NCI-H1694 (cell line): ENCODE measurements around the gene DDAH1.

Experiments
- DNase-seq: peaks from one replicate; lab custom pipeline; 2025; lab: John Stamatoyannopoulos, UW

DDAH1 gene

DNA sequence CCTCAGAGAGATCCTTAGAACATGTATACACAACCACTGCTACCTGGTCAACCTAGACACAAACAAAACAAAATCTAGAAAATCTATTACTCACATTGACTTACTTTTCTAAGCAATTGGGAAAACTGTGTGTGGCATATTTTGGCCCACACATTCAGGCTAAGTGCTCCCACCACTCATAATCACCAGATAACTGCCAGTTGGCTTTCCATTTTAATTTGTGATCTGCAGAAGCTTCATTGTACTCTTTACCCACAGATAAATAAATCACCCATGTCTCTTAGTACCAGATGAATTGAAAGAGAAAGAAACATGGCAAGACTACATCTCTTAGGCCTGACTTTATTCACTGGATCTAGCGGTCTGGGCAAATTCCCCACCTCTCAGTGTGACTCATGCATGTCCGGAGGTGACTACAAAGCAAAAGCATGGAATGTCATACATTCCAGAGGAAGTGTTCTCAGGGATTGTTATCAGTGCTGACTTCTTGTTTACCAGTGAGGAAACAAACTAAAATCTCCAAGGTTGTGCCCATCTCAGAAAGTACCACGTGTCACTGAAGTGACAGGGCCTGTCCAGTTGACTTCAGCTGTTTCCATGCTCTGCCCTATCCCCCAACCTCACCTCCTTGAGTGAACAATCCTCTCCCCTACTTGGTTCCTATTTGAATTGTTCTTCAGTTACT is 136.1 kb downstream of the DDAH1 start:
- DNase-seq, result no peak

DNA sequence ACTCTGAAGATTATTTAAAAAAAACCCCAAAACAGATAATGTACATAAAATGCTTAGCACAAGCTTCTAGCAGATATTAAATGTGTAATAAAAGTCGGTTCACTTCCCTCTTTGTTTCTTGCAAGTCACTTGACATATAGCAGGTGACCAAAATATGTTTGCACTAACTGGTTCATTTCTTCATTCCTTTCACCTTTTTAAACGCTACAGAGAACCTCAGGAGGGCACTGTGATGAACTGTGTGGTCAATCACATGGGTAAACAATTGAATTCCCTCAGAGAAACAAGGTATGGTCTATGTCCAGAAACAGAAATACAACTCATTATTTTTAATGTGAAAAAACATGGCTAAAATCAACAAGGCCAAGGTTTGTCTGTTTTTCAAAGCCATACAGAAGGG is 137.2 kb downstream of the DDAH1 start:
- no peak for DNase-seq

DNA sequence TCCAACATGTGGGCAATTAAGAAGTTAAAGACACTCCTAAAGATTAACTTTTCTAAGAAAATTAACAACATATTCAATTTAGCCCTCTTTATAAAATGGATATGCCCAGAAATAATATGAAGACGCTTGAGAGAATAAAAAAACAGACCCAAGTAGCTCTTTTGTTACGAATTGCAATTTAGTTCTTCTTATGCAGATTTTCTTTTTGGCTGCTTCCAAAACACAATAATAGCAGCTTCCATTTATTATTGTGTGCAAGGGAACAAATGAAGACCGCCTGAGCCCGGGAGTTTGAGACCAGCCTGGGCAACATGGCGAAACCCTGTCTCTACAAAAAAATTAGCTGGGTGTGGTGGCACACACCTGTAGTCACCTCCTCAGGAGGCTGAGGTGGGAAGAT is 138.1 kb downstream of the DDAH1 start:
- no peak for DNase-seq

DNA sequence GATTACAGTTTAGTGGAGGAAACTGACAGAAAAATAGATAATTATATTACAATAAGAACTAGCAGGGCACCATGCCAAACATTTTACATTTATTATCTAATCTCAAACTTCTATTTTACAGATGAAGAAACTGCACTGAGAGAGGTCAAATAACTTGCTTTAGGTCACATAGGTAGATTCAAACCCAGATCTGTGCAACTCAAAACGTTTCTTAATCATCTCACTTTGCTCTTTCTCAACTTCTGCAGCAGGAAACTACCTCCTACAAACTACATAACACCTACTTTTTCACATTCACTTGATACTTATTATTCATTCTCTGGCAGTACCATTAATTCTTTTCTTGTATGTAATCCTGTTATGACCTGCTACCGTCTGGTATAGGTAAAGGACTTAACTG is 138.6 kb downstream of the DDAH1 start:
- no peak for DNase-seq

DNA sequence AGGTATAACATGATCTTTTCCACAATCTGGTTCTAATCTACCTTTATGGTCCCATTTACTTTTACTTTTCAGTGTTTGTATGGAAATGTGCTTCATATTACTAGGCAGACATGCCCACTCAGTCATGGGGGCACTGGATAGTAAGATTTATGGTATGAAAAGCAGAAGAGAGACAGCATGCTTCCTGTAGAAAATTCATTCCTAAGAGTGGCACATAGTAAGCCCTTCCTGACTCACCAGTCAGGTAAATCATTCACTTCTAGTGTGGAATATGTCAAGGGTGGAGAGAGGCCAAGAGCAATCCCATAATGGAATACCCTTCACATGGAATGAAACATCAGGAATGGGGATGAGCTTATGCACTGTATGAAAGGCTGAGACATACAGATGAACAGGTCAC is 139.0 kb downstream of the DDAH1 start:
- DNase-seq, result no peak

DNA sequence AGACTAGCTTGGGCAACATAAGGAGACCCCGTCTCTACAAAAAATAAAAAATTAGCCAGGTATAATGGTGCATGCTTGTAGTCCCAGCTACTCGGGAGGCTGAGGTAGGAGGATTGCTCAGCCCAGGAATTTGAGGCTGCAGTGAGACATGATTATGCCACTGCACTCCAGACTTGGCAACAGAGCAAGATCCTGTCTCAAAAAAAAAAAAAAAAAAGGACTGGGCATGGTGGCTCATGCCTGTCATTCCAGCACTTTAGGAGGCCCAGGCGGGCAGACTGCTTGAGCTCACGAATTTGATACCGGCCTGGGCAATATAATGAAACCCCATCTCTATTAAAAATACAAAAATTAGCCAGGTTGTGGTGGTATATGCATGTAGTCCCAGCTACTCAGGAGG is 141.2 kb downstream of the DDAH1 start:
- no peak for DNase-seq

DNA sequence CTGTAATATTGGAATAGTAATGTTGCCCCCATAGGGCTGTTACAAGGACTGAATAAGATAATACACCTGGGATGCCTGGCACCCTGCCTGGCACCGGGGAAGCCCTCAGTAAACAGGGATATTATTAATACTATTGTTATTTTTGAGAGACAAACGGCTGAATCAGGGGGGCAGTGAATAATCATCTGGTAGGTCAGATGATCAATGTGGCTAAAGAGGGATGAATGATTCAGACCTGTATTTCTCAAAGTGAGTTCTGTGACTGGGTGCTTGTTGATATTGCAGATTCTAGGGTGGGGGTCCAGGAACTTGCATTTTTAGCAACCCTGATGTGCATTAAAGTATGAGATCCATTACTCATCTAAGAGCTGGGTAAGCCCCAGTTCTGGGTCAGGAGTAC is 142.3 kb downstream of the DDAH1 start:
- no peak for DNase-seq

DNA sequence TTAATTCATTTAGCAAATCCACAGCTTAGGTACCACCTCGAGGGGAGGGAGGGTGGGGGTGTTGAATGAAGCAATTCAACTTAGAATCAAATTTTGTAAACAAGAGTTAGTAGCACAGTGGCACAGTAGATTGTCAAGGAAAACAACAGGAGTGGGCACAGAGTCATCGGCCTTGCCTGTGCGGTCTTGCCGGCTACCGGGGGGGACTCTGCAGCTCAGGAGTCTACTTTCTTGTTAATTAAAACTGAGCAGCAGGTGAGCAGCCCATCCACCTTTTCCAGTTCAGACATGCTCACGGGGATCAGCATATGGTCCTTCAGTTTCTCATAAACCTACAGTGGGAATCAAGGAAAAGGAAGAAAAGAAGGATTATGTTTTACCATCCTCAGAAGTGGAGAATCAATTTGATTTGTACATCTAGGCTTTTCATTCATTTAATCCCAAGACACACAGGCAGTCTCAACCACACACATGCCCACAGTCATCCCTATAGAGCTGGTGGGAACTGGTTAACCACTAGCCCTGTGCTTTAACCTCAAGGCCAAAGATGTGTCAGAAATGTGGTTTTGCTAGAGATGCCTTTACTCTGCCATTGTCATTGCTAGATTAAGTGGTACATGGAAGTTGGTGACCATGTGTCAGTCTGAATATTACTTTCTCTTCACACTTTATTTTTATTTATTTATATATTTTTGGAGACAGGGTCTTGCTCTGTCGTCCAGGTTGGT is 143.6 kb downstream of the DDAH1 start:
- DNase-seq, result no peak

DNA sequence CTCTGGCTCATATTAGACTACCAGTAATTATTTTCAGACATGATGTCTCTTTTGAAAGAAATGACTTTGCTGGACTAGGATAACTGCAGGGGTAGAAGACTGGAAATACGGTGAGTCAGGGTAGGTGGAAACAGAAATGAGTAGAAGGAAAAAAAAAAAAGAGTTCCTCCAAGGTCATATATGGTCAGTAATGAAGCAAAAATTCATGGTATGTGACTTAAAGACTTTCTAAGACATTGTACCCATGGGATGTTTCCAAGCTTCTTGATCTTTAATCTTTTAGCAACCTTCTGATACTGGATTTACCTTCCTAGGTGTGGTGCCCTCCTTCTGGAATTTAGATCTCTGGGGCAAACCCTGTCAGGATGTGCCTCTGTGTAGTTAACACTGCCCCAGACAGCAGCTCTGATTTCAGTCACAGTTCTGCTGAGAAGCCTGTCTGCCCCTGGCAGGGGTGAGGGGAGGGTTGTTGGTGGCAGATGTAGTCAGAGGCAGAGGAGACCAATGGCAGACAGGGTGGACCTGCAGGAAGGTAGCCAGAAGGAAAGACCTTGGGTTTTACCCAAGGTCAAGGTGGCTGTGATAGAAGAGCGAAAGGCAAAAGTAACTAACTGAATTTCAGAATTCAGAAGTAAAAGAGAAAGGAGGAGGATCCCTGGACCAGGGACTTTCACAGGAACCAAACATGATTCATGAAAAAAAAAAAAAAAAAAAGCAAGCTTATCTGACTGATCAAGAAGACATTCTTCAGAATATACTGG is 144.4 kb downstream of the DDAH1 start:
- no peak for DNase-seq

DNA sequence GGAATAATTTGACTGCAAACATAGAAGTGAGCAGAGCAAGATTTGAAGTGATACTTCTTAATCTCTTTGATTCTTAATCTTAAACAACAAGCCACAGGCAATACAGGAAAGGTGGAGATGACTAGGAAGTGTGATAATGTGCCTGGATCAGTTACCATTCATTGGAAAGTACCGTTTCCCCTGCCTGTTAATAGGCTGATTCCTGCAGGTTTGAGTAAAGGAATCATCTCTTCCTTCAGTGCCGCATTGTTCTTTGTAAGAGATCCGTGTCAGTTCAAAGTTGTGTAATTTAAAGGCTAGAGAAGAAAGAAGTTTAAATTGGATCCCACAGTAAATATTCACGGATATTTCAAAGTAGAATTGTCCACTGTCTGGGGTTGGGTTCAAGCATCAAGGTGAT is 145.0 kb downstream of the DDAH1 start:
- DNase-seq, result no peak

DNA sequence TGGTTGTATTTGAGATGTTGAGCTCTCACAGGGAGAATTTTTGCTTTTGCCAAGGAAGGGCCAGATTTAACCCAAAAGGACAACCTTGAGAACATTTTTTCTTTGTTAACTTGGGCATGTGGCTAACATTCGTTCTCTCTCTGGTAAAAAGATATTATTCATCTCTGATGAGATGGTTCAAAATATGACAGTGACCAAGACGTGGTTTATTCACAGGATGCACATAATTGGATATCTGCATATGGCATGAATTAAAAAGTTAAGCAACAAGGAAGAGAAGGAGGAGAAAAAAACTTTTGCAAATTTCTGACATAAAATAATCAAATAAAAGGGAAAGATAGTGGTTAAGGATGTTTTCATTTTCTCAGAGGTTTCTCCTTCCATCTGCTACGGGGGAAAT is 145.5 kb downstream of the DDAH1 start:
- DNase-seq, result no peak

DNA sequence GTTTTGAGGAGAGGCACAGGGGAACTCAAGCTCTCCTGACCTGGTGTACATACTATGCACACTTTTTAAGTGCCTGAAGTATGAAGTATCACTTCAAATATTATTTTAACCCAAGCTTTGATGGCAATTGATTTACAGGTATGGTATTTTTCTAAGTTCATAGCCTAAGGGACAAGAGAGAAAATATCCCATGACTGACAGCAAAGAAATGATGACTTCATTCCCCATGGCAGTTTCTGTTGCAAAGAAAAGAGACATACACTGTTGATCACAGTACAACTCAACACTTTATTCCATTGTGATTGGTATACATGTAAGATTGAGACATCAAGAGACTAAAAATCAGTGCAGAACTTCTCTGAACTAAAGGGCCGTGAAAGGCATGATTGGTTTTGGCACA is 146.7 kb downstream of the DDAH1 start:
- DNase-seq, result no peak

DNA sequence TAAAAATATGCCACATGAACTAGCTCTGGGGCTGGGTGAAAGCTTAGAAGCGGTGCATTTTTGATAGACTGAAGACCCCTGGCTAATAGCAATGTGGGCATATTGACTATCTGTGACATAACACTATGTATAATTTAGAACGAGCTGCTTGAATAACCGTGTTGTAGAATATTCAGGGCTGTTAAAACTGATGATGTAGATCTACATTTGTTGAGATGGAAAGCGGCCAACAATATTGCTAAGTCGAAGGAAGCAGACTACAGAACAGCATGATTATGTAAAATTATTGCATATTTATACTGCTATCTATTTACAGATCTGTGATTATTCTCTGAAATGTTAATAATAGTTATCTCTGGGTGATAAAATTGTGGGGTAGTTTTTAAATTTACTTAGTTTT is 147.4 kb downstream of the DDAH1 start:
- no peak for DNase-seq

DNA sequence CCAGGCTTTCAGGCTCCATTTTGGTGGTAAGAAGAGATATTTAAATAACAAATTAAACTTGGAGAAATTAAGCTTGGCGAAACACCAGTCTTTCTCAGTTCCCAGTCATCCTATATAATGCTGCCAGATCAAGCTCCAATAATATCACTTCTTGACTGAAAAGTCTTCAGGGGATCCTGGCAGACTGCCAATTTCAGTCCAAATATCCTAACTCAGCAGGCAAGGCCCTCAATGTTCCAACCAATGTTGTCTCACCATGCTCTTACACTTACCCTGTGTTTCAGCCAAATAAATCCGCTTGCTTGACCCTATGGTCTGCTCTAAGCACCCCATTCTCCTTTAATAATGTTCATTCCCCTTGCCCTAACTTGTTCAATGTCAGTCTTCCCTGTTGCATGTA is 148.6 kb downstream of the DDAH1 start:
- DNase-seq, result no peak

DNA sequence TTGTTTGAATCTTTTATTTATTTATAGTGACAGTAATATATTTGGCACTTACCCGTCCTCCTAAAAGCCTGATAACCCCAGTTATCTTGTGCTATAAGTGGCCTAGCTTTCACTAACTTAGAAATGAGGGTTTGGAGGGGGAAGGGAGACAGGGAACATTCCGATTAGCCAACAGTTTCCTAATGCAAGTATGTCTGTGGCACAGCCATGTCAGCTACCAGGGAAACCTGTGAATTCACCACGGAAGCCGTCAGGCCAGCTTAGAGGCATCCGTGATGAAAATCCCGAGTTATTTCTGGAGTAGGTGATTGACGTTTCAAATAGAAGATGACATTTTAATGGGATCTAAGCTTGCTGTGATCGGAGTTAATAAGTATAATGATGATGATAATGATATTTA is 149.2 kb downstream of the DDAH1 start:
- no peak for DNase-seq

DNA sequence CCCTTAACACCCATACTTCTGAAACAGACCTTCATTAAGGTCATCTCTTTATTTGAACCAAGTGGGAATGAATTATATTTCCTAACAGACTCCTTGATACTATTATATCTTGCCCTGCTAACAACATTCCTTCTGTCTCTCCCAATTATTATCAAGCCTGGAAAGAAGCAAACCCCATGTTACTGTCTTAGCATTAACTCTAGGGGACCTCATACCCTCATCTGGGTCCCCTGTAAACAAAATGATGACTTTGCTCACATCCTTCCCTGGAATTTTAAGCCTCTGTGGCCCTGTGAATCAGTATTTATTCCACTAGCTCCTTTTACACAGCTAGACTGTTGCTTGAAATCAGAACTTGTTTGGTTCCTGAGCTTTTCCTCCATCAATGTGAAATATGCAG is 150.2 kb downstream of the DDAH1 start:
- no peak for DNase-seq

DNA sequence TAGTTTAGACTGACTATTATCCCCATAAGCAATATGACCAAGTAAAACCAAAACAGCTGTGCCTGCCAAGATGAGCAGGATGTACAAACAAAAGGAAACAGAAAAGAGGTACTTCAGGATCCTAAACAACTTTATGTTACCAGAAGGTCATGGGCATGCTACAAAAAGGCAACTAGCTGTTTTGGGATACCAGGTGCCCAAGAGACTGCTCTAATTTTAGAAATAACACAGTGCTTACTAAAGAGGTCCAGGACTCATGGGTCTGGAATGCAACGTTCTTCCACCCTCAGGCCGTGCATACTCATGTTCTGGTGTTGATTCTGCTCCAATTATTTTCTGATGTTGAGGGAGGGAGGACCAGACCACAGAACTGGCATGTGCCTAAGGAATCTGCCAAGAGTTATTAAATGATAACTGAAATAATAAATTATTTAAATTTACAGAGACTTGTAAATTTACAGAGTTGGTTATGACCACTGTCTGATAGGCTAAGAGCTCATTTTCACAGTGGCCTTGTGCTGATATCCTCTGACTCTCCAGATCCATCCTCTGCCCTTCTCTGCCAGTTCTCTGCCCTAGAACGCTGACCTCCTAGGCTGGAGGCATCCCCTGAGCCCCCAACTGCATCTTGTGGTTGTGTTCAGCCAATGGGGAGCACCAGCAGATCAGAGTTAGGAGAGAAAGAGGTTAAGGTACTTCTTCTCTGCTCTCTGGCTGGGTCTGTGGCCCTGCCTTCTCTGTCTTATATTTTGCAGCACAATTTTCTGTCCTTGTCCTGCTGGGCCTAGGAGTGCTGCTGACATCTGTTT is 150.9 kb downstream of the DDAH1 start:
- no peak for DNase-seq

DNA sequence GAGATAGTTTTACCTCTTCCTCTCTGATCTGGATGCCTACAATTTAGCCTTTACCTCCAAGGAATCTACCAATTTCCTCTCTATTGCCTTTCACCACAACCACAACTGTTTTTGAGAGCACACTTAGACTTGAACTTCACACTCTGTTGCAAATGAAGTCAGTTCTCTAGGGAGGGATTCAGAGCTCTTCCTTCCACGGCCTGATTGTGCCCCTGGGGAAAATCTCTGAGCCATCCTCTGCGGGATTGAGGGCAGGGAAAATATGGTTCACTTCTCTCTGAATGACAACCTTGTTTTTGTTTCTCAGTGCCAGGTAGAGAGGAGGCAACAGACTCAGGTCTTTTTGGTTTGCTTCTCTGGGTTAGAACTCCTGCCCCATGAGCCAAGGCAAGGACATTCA is 153.1 kb downstream of the DDAH1 start:
- no peak for DNase-seq

DNA sequence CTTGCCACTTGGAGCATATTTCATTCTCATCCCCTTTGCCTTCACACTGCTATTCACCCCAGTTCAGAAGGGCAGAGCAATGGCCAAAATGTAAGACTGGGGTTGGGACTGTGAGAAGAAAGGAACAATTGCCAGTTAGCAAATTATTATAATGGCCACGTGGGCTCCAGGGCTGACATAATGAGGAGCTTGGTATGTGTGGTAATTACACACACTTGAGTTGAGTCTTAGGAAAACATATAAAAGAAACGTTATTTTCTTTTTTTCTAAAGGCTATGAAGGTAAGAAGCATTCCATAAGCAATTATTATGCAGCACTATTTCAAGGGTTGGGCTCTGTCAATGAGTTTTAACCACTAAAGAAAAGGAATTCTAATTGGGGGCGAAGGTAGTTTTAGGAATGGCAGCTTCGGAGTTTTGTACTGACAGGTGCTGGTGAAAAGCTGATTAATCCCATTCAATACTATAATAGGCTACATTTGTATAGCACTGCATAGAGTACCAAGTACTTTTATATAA is 156.1 kb downstream of the DDAH1 start:
- no peak for DNase-seq

DNA sequence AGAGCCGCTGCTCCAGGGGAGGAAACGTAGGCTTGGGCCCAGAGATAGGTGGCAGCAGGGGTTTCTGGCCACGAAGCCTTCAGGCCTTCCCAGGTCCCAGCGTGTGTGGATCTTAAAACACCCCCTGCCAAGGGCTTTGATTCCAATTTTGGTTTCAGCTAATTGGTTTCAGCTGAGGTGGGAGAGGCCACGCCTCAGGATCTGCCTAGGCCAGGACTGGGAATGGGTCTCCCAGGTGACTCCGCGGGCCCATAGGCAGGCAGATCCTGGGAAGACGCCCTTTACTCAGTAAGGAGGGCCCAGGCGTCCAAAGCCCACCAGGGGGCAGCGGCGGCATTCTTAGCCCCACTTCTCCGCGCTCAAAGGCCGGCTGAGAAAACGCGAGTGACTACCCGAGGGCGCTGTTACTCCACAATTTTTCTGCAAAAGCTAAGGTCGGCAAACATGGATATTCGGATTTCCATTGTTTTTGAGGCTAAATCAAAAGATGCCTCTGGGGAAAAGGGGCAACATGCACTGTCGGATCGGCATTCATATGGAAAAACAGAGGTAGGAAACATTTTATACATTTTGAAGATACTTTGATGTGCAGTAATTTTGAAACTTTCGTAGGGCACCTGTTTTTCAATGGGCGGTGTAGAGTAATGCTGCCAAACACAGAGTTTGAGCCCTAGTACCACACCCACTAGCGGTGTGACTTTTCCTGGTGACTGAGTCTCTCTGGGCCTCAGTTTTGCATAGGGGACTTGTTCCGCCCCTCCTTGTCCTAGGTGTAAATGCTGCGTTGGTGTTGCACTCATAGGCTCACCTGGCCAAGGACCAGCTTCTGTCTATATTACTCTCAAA is 156.7 kb downstream of the DDAH1 start:
- DNase-seq, result peak; percentile 94

DNA sequence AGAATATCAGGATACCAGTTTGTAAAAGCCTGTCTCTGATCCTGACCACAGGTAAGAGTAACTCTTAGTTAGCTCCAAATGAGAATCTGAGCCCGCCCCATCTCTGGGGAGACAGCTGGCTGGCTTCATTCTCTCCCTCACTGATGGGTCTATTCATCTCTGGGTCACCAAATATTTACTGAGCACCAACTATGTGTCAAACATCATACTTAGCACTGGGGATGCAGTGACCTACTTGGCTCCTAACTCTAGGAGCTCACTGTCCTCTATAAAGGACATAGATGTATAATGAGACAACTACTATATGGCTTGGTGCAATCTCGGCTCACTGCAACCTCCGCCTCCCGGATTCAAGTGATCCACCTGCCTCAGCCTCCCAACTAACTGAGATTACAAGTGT is 158.7 kb downstream of the DDAH1 start:
- no peak for DNase-seq
